Activated T-helper 9 cell treated with anti-CD3 and anti-CD28 coated beads, Interleukin-2, amount 50 U/mL, for 16 hours (primary cell): ENCODE measurements around the gene KCNJ2.

Source experiments
- DNase-seq: peaks from one replicate; pipeline ENCODE4 v3.0.0-alpha.2; 2020; ENCODE audit warnings: low read depth

Gene KCNJ2

DNA sequence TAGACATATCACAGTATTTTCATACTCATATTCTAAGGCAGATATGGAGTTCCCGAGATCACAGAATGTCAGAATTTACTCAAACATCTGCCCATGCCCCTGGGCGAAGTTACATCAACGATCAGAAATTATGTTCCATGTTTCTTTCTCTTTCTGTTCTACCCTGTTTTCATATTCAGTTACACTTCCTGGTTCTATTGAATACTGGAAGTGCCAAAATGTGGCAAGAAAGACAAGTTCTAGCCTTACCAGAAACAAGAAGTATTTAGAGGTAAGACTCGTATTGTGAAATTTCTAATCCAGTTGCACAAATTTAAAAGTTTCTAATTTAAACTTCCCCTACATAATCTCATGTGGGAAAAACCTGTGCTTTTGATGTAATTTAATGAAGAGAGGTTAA, 36.1 kb downstream of the KCNJ2 start:
- no peak for DNase-seq

DNA sequence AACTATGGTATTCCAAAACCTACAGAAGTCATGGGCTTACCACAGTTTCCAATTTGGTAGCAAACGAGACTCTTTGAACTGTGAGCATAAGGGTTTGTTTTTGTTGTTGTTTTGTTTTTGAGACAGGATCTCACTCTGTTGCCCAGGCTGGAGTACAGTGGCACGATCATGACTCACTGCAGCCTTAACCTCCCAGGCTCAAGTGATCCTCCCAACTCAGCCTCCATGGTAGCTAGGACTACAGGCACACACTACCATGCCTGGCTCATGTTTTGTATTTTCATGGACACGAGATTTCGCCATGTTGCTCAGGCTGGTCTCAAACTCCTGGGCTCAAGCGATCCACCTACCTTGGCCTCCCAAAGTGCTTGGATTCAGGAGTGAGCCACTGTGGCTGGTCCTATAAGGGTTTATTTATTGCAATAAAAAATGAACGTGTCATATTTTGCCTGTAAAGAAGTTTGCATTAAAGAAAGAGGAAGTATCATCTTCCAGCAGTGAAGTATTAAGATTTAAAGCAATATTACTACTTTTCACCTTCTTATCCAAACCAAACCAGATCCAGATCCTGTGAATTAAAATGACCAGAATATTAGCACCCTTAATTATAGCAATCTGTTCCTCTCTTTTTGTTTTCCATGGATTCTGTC, 37.2 kb downstream of the KCNJ2 start:
- DNase-seq: no peak

DNA sequence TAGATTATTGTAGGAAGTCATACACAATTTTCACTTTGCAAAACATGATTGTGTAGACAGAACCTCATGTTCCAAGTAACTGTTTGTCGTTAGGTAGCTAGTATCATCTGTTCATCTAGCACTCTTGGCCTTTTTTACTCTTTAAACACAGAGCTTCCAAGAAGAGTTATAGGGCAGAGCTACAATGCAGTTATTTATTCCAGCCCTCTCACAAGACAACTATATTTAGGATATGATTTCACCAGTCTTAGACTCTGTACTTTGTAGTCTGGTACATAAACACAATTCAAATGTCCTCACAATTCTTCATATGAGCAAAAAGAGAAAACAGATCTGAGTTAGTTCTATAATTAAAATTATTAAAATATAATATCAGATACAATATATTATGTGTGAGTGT, 37.9 kb downstream of the KCNJ2 start:
- no peak for DNase-seq

DNA sequence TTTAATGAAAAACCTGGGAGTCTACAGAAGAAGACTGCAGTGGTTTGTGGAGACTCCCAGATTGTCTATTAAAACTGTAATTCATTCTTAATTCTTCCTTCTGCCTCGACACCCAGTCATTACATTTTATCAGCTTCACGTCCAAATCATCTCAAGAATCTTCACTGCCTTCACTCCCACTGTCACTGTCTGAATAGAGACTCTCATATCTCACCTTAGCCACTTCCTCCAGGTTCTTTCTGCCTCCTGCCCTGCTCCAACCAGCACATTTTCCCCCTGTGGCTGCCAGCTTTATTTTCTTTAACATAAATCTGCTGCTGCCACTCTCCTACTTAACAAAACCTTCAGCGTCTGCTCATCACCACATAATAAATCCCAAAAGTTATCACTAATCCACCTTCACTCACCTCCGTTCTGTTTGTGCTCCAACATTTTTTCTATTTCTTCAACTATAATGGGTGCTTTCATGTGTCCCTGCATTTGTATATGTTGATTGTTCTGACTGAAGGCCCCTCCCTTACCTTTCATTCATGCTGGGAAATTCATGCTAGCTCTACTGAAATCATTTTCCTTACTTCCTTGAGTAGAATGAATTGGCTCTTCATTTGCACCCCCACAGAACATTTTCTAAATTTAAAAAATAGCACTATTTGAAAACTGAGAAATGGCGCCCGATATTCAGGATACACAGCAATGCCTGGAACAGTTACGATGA, 38.9 kb downstream of the KCNJ2 start:
- no peak for DNase-seq

DNA sequence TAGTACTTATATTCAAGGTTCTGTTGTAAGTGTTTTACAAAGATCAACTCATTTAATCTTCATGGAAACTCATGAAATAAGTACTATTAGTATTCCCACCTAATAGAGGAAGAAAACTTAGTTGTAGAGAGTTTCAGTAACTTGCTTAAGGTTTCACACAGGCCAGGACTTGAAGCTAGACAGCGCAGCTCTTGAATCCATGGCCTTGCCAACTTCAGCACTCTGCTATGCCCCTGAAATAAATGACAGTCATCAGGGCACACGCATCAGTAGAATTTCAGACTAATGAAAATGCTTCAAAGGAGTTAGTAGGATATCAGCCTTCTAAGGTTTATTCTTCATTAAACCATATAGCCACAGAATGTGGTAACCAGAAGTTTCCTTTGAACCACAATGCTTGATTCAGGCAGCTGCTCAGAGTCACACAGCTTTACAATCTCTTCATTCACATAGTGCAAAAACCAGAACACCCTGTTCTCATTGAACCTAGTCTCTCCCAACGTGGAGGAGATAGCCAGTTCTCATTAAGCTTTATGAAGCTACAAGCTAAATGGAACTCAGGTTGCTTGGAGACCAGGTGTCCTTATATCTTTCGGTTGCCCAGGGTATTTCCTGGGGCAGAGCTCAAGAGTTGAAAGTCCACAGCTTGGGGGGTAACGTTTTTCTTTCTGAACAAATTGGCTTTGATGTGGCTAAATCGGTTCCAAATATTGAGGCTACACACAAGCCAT, 39.7 kb downstream of the KCNJ2 start:
- DNase-seq: no peak

DNA sequence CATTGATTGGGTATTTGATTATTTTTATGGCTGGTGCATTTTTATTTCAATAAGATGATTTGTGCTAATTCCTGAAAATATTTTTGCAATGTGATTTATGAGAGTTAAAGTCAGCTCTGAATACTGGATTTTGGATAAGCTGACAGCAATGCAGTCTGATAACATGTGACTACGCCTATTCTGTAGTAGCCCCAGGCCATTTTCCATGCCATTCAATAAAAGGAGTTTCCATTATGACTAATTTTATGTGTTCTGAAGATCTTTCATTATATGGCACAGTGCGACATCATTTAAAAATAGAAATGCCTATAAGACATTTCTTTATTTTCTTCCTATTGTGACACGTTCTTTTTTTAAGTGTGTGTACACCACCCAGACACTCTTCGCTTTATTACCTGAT, 46.3 kb downstream of the KCNJ2 start:
- no peak for DNase-seq

DNA sequence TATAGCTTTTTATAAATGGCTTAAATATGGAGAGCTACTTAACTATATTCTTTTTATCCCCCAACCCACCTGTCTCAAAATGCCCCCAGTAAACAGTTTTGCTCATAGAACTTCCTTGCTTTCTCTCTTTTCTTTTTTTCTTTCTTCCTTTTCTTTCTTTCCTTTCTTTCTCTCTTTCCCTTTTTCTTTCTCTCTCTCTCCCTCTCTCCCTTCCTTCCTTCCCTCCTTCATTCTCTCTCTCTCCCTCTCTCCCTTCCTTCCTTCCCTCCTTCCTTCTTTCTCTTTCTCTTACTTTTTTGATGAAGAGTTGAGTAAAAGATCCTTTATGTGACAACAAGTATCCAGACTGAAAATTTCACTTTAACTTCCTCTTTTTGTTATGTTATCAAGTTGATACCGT, 48.2 kb downstream of the KCNJ2 start:
- DNase-seq: no peak

DNA sequence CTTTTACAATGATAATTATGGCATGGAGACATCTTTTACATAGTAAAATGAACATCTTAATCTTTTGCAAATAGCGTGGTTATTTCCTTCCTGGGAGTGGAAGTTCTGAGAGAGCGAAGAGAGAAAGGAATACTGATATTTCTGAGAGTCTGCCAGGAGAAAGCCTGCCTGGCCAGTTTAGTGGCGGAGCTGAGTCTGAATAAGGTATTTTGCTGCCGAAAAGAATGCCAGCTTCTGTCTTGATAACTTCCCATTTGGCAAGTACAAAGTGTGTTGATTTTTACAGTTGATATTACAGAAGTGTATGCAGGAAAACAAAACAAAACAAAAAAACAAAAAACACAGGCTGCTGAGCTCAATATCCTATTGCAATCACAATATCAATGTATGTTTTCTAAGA, 55.9 kb downstream of the KCNJ2 start:
- DNase-seq: no peak
